K562 (cell line): ENCODE data around the gene ASXL2. TPM values are rescaled to one million over a fixed set of nuclear protein-coding genes. Genes with fewer than 3 reads are reported as not detected.

Experiments
- CCAR2 ChIP-seq: fragments of 200-400 bp; formaldehyde crosslinking; IDR thresholded peaks from 2 replicates; pipeline ENCODE4 v1.6.1; 2017; ENCODE audit warnings: mild to moderate bottlenecking, low read depth, low read length
- CEBPG ChIP-seq, 3 experiments: fragments of 200-800 bp in 1 of 3; sonication (Bioruptor generic) in 1 of 3; sonication (generic) in 1 of 3; formaldehyde crosslinking in 1 of 3; IDR thresholded peaks in 2 of 3; conservative IDR thresholded peaks in 1 of 3; 2 replicates each; pipeline versions ENCODE4 v1.6.1 to v1.8.0; 2016 to 2022; ENCODE audit warnings: missing compliant biosample characterization in 2 of 3, missing genetic modification characterization in 2 of 3, mild to moderate bottlenecking in 1 of 3, missing genetic modification reagents in 1 of 3
- ERF ChIP-seq: fragments of 450-650 bp; formaldehyde crosslinking; IDR thresholded peaks from 2 replicates; pipeline ENCODE4 v1.4.0; 2020; ENCODE audit warnings: mild to moderate bottlenecking, mixed read lengths
- GTF2A2 ChIP-seq: IDR thresholded peaks from 2 replicates; pipeline ENCODE4 v1.6.1; 2016; ENCODE audit warnings: mild to moderate bottlenecking, missing genetic modification characterization, missing compliant biosample characterization
- HEY1 ChIP-seq: fragments of 250-450 bp; sonication (Bioruptor Pico); IDR thresholded peaks from 2 replicates; pipeline ENCODE4 v1.5.0; 2020; ENCODE audit warnings: mild to moderate bottlenecking, moderate library complexity, borderline replicate concordance
- KLF6 ChIP-seq: fragments of 250-450 bp; sonication (Bioruptor Pico); IDR thresholded peaks from 2 replicates; pipeline ENCODE4 v1.4.0; 2020; ENCODE audit warnings: mild to moderate bottlenecking, moderate library complexity, borderline replicate concordance
- POLR2AphosphoS2 ChIP-seq: IDR thresholded peaks from 2 replicates; pipeline ENCODE4 v1.6.1; 2012; ENCODE audit warnings: low read length, improper control_type of control experiment
- PTRF ChIP-seq: fragments of 450-650 bp; IDR thresholded peaks from 2 replicates; pipeline ENCODE4 v1.6.1; 2016; ENCODE audit warnings: mild to moderate bottlenecking, missing genetic modification characterization, missing compliant biosample characterization
- SMARCE1 ChIP-seq: fragments of 450-650 bp; IDR thresholded peaks from 2 replicates; pipeline ENCODE4 v1.7.1; 2016; ENCODE audit warnings: mild to moderate bottlenecking
- ZBTB1 ChIP-seq: sonication (generic); formaldehyde crosslinking; IDR thresholded peaks from 2 replicates; pipeline ENCODE4 v1.8.1; 2023; ENCODE audit warnings: missing genetic modification reagents, low read depth, mild to moderate bottlenecking, borderline replicate concordance
- ZC3H8 ChIP-seq: fragments of 450-650 bp; IDR thresholded peaks from 2 replicates; pipeline ENCODE4 v1.6.1; 2017
- ZFP36 ChIP-seq: fragments of 150-350 bp; IDR thresholded peaks from 2 replicates; pipeline ENCODE4 v1.6.1; 2018; ENCODE audit warnings: low read length, low read depth; ENCODE audit not compliant: partially characterized antibody
- ZNF263 ChIP-seq: sonication (generic); formaldehyde crosslinking; IDR thresholded peaks from 2 replicates; pipeline ENCODE4 v1.8.0; 2022; ENCODE audit warnings: mild to moderate bottlenecking, missing genetic modification reagents, borderline replicate concordance
- polyA plus RNA-seq, 8 experiments: library from polyadenylated mRNA; depleted of rRNA in 4 of 8; stranded (reverse) in 5 of 8; unstranded in 3 of 8; fragments of >200 nt; fragmentation: Nextera tagmentation in 2 of 8; fragmentation: Illumina TruSeq in 1 of 8; extraction: Ambion mirVana in 2 of 8; extraction: Trizol in 1 of 8; gene quantifications; 2 replicates each; pipeline versions ENCODE4 v1.2.1 to v1.2.3, GENCODE V29; 2011 to 2014; ENCODE audit warnings: inconsistent platforms in 1 of 8, missing spikeins in 1 of 8
- total RNA-seq, 7 experiments: library from RNA; depleted of rRNA in 6 of 7; stranded (reverse); fragments of >200 nt in 6 of 7; fragmentation: Illumina TruSeq in 2 of 7; extraction: Trizol in 2 of 7; gene quantifications; 2 replicates each; pipeline versions ENCODE4 v1.2.1 to v1.2.3, GENCODE V29; 2011 to 2021; ENCODE audit warnings: low replicate concordance in 1 of 7
- TF ChIP-seq, protein P1 (sequence below), 2 experiments: fragments of 450-650 bp; IDR thresholded peaks; 2 replicates each; pipeline ENCODE4 v1.6.1; 2018; ENCODE audit warnings: mild to moderate bottlenecking in 2 of 2, low read depth in 1 of 2; ENCODE audit not compliant: partially characterized antibody in 2 of 2
- TF ChIP-seq, protein P2 (sequence below): sonication (generic); formaldehyde crosslinking; IDR thresholded peaks from 2 replicates; pipeline ENCODE4 v1.8.0; 2022; ENCODE audit warnings: mild to moderate bottlenecking, missing genetic modification reagents
- TF ChIP-seq, protein P3 (sequence below): fragments of 250-450 bp; sonication (Bioruptor Pico); IDR thresholded peaks from 2 replicates; pipeline ENCODE4 v1.6.1; 2021; ENCODE audit warnings: mild to moderate bottlenecking
- TF ChIP-seq, protein P4 (sequence below): fragments of 250-450 bp; sonication (Bioruptor Pico); IDR thresholded peaks from 2 replicates; pipeline ENCODE4 v1.5.0; 2021

ASXL2 gene
- total and polyA plus RNA-seq, 9 of the 15 experiments (the other 6 are each of a cell fraction or from before 2014, with no cell fraction given): 2.2 to 25.9 (median 9.0) TPM

DNA sequence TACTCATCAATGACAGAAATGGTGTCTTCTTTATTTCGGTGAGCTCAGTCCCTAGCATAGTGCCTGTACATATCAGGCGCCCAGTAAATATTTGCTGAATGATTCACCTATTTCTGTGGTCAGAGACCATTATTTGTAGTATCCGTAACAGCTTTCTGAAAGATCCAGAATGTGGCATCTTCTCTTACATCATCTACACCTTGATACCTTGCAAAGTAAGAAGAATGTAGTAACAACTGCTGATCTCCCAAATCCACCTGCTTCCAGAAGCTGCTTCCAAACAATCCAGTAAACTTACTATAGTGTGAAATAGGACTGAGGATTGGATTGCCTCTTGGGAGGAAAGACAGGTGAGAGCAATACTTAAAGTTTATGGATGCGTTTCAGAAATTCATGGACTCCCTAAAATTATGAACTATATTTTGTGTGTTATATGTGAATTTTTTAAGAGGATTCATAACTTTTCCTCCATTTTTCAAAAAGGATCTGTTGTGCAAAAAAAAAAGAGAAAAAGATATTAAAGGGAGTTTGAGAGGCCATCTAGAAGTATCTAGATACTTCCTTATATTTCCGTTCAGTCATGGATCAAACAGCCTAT, 945 bp upstream of the ASXL2 start (continued):
- TF ChIP-seq, protein P1, sequence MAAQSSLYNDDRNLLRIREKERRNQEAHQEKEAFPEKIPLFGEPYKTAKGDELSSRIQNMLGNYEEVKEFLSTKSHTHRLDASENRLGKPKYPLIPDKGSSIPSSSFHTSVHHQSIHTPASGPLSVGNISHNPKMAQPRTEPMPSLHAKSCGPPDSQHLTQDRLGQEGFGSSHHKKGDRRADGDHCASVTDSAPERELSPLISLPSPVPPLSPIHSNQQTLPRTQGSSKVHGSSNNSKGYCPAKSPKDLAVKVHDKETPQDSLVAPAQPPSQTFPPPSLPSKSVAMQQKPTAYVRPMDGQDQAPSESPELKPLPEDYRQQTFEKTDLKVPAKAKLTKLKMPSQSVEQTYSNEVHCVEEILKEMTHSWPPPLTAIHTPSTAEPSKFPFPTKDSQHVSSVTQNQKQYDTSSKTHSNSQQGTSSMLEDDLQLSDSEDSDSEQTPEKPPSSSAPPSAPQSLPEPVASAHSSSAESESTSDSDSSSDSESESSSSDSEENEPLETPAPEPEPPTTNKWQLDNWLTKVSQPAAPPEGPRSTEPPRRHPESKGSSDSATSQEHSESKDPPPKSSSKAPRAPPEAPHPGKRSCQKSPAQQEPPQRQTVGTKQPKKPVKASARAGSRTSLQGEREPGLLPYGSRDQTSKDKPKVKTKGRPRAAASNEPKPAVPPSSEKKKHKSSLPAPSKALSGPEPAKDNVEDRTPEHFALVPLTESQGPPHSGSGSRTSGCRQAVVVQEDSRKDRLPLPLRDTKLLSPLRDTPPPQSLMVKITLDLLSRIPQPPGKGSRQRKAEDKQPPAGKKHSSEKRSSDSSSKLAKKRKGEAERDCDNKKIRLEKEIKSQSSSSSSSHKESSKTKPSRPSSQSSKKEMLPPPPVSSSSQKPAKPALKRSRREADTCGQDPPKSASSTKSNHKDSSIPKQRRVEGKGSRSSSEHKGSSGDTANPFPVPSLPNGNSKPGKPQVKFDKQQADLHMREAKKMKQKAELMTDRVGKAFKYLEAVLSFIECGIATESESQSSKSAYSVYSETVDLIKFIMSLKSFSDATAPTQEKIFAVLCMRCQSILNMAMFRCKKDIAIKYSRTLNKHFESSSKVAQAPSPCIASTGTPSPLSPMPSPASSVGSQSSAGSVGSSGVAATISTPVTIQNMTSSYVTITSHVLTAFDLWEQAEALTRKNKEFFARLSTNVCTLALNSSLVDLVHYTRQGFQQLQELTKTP (IDR thresholded peaks at IDR 0.05; ENCODE audit: low read depth in 1 of 2, partially characterized antibody in 2 of 2): no peak
- no peak for TF ChIP-seq PTRF
- no peak for TF ChIP-seq CEBPG (CRISPR knock-in tag; IDR thresholded peaks at IDR 0.05)
- TF ChIP-seq CEBPG (tag; conservative IDR thresholded peaks at IDR 0.05 in 1 of 2, IDR thresholded peaks at IDR 0.05 in 1 of 2): peak in 1 of 2 experiments; percentile 59; a peak in 2 of 4 replicates
- no peak for TF ChIP-seq CCAR2
- TF ChIP-seq ZBTB1 (CRISPR knock-in tag): no peak
- TF ChIP-seq ERF (CRISPR knock-in tag): no peak
- TF ChIP-seq ZC3H8: no peak
- TF ChIP-seq, protein P2, sequence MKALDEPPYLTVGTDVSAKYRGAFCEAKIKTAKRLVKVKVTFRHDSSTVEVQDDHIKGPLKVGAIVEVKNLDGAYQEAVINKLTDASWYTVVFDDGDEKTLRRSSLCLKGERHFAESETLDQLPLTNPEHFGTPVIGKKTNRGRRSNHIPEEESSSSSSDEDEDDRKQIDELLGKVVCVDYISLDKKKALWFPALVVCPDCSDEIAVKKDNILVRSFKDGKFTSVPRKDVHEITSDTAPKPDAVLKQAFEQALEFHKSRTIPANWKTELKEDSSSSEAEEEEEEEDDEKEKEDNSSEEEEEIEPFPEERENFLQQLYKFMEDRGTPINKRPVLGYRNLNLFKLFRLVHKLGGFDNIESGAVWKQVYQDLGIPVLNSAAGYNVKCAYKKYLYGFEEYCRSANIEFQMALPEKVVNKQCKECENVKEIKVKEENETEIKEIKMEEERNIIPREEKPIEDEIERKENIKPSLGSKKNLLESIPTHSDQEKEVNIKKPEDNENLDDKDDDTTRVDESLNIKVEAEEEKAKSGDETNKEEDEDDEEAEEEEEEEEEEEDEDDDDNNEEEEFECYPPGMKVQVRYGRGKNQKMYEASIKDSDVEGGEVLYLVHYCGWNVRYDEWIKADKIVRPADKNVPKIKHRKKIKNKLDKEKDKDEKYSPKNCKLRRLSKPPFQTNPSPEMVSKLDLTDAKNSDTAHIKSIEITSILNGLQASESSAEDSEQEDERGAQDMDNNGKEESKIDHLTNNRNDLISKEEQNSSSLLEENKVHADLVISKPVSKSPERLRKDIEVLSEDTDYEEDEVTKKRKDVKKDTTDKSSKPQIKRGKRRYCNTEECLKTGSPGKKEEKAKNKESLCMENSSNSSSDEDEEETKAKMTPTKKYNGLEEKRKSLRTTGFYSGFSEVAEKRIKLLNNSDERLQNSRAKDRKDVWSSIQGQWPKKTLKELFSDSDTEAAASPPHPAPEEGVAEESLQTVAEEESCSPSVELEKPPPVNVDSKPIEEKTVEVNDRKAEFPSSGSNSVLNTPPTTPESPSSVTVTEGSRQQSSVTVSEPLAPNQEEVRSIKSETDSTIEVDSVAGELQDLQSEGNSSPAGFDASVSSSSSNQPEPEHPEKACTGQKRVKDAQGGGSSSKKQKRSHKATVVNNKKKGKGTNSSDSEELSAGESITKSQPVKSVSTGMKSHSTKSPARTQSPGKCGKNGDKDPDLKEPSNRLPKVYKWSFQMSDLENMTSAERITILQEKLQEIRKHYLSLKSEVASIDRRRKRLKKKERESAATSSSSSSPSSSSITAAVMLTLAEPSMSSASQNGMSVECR (CRISPR knock-in tag): no peak
- no peak for TF ChIP-seq POLR2AphosphoS2
- TF ChIP-seq, protein P3, sequence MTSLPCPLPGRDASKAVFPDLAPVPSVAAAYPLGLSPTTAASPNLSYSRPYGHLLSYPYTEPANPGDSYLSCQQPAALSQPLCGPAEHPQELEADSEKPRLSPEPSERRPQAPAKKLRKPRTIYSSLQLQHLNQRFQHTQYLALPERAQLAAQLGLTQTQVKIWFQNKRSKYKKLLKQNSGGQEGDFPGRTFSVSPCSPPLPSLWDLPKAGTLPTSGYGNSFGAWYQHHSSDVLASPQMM (CRISPR knock-in tag): no peak
- no peak for TF ChIP-seq GTF2A2 (tag)
- no peak for TF ChIP-seq HEY1 (CRISPR knock-in tag)
- no peak for TF ChIP-seq ZFP36
- no peak for TF ChIP-seq ZNF263
- no peak for TF ChIP-seq KLF6 (CRISPR knock-in tag)
- TF ChIP-seq, protein P4, sequence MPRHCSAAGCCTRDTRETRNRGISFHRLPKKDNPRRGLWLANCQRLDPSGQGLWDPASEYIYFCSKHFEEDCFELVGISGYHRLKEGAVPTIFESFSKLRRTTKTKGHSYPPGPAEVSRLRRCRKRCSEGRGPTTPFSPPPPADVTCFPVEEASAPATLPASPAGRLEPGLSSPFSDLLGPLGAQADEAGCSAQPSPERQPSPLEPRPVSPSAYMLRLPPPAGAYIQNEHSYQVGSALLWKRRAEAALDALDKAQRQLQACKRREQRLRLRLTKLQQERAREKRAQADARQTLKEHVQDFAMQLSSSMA: no peak
- 0 out of 2 replicates have a peak, but pooled peaks have one; percentile 10 for TF ChIP-seq SMARCE1
